Astrocyte of the cerebellum (primary cell): Measurements from ENCODE around the gene ESYT1.
A peak's percentile ranks its signal among the peaks of the same experiment; 100 is the strongest.

Source experiments
- DNase-seq: peaks from one replicate; pipeline ENCODE4 v3.0.0-alpha.2; 2011; ENCODE audit warnings: low read depth
- H3K4me3 ChIP-seq: 2 replicates; pipeline ENCODE4 v1.5.1; 2011; ENCODE audit warnings: mild to moderate bottlenecking, low read depth, low read length, moderate library complexity
- CTCF ChIP-seq: IDR thresholded peaks from 2 replicates; pipeline ENCODE4 v1.5.1; 2012; ENCODE audit warnings: low read length, low read depth, moderate library complexity, mild to moderate bottlenecking; ENCODE audit errors: missing control alignments
- in situ Hi-C: cut with HindIII; loops from 2 replicates; pipeline ENCODE4 v1.10.0; 2017; ENCODE audit warnings: low sequenced_read_pairs

ESYT1 gene

GRCh38 chr12:56159482-56160192 lies 31.6 kb downstream of the ESYT1 start:
- no peak for DNase-seq
- in situ Hi-C loops = no loop called here
- no peak for TF ChIP-seq CTCF
- peak overlapping the region; percentile 90 for H3K4me3 ChIP-seq

- H3K4me3 ChIP-seq = peak overlapping the region; percentile 90
- no peak for TF ChIP-seq CTCF
- DNase-seq = no peak
- in situ Hi-C loops = no loop called here
These were observed 32.2 kb downstream of the ESYT1 start for GRCh38 chr12:56160193-56160763.

GRCh38 chr12:56160894-56161689 lies 33.0 kb downstream of the ESYT1 start:
- in situ Hi-C loops = no loop called here
- H3K4me3 ChIP-seq = peak overlapping the region; percentile 90
- no peak for DNase-seq
- no peak for TF ChIP-seq CTCF

- in situ Hi-C loops = no loop called here
- no peak overlapping the region for H3K4me3 ChIP-seq
- no peak for DNase-seq
- no peak for TF ChIP-seq CTCF
These were observed 33.8 kb downstream of the ESYT1 start for GRCh38 chr12:56161690-56162351.

- H3K4me3 ChIP-seq = no peak overlapping the region
- TF ChIP-seq CTCF = no peak
- no peak for DNase-seq
- in situ Hi-C loops = no loop called here
These were observed 34.6 kb downstream of the ESYT1 start for GRCh38 chr12:56162468-56163290.
